GM21528 (cell line): Measurements from ENCODE around the gene PHYHIPL.

ENCODE experiments used
- ATAC-seq: cut with Tn5 transposase; IDR thresholded peaks from one replicate; pipeline ENCODE4 v1.9.1; 2021; ENCODE audit warnings: mild to moderate bottlenecking, moderate library complexity; ENCODE audit not compliant: unreplicated experiment, low FRiP score

PHYHIPL gene

GRCh38 chr10:59244871-59245270 lies 68.4 kb downstream of the PHYHIPL start:
- no peak for ATAC-seq

- no peak for ATAC-seq
These were observed 69.2 kb downstream of the PHYHIPL start for GRCh38 chr10:59245686-59246085.

- ATAC-seq: no peak
These were observed 76.0 kb downstream of the PHYHIPL start for GRCh38 chr10:59252491-59252890.

- ATAC-seq: no peak
These were observed 79.0 kb downstream of the PHYHIPL start for GRCh38 chr10:59255463-59255862.

GRCh38 chr10:59257224-59257623 lies 80.8 kb downstream of the PHYHIPL start:
- ATAC-seq: no peak

GRCh38 chr10:59258890-59259289 lies 82.4 kb downstream of the PHYHIPL start:
- no peak for ATAC-seq

- no peak for ATAC-seq
These were observed 88.7 kb downstream of the PHYHIPL start for GRCh38 chr10:59265141-59265540.

- no peak for ATAC-seq
These were observed 89.9 kb downstream of the PHYHIPL start for GRCh38 chr10:59266321-59266720.

GRCh38 chr10:59268460-59268859 lies 92.0 kb downstream of the PHYHIPL start:
- ATAC-seq: no peak

- no peak for ATAC-seq
These were observed 93.2 kb downstream of the PHYHIPL start for GRCh38 chr10:59269651-59270050.

- no peak for ATAC-seq
These were observed 94.0 kb downstream of the PHYHIPL start for GRCh38 chr10:59270492-59270891.

- ATAC-seq: no peak
These were observed 94.7 kb downstream of the PHYHIPL start for GRCh38 chr10:59271160-59271559.

- no peak for ATAC-seq
These were observed 95.6 kb downstream of the PHYHIPL start for GRCh38 chr10:59272061-59272460.

- no peak for ATAC-seq
These were observed 97.0 kb downstream of the PHYHIPL start for GRCh38 chr10:59273445-59273844.

GRCh38 chr10:59276133-59276532 lies 99.7 kb downstream of the PHYHIPL start:
- no peak for ATAC-seq

GRCh38 chr10:59276919-59277318 lies 100.5 kb downstream of the PHYHIPL start:
- ATAC-seq: no peak

- no peak for ATAC-seq
These were observed 103.0 kb downstream of the PHYHIPL start for GRCh38 chr10:59279476-59279875.

- ATAC-seq: no peak
These were observed 103.6 kb downstream of the PHYHIPL start for GRCh38 chr10:59279991-59280505.

- no peak for ATAC-seq
These were observed 105.4 kb downstream of the PHYHIPL start for GRCh38 chr10:59281861-59282260.

- ATAC-seq: no peak
These were observed 107.1 kb downstream of the PHYHIPL start for GRCh38 chr10:59283456-59284091.

- no peak for ATAC-seq
These were observed 107.9 kb downstream of the PHYHIPL start for GRCh38 chr10:59284118-59284975.

- no peak for ATAC-seq
These were observed 108.6 kb downstream of the PHYHIPL start for GRCh38 chr10:59285073-59285472.
